ENCODE data around the gene RABGAP1L. TPM values are rescaled to one million over a fixed set of nuclear protein-coding genes. Genes with fewer than 3 reads are reported as not detected.
"Not testable (repeated sequence)": the region's sequence is repeated elsewhere in the genome, so short reads cannot be mapped to it uniquely, and the experiment has no call there.

The RABGAP1L gene
- total RNA-seq, 1 experiment from 2014 or later, result 14.2 TPM

GRCh38 chr1:174568551-174568950 is 409.2 kb downstream of the RABGAP1L start:
- no peak for DNase-seq (ENCODE audit: low read depth)

- no peak for DNase-seq (ENCODE audit: low read depth)
These were observed 409.9 kb downstream of the RABGAP1L start for GRCh38 chr1:174569240-174569639.

- DNase-seq (ENCODE audit: low read depth), result no peak
These were observed 413.5 kb downstream of the RABGAP1L start for GRCh38 chr1:174572771-174573170.

- DNase-seq (ENCODE audit: low read depth), result not testable (repeated sequence)
These were observed 416.8 kb downstream of the RABGAP1L start for GRCh38 chr1:174576120-174576519.

GRCh38 chr1:174577681-174578080 is 418.4 kb downstream of the RABGAP1L start:
- no peak for DNase-seq (ENCODE audit: low read depth)

GRCh38 chr1:174580801-174581200 is 421.5 kb downstream of the RABGAP1L start:
- DNase-seq (ENCODE audit: low read depth), result no peak

- no peak for DNase-seq (ENCODE audit: low read depth)
These were observed 424.0 kb downstream of the RABGAP1L start for GRCh38 chr1:174583316-174583715.

DNA sequence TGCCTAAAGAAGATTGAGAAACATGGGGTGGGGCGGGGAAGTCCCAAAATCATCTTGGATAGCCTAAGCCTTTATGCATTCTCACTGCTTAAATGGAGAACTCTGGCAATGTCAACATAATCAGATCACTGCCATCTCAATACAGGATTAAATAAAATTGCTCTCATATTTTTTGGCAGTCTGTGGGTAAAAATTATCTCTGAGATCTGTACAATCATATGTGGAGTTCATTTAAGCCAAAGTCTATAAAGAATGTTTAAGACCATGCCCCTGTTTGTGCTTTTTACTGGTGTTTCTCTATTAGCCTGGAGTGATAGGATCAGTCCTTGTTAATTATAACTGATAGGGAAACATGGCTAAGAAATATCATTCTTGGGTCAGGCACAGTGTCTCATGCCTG is 424.8 kb downstream of the RABGAP1L start:
- DNase-seq (ENCODE audit: low read depth), result no peak

GRCh38 chr1:174588618-174589017 is 429.3 kb downstream of the RABGAP1L start:
- DNase-seq (ENCODE audit: low read depth), result not testable (repeated sequence)

DNA sequence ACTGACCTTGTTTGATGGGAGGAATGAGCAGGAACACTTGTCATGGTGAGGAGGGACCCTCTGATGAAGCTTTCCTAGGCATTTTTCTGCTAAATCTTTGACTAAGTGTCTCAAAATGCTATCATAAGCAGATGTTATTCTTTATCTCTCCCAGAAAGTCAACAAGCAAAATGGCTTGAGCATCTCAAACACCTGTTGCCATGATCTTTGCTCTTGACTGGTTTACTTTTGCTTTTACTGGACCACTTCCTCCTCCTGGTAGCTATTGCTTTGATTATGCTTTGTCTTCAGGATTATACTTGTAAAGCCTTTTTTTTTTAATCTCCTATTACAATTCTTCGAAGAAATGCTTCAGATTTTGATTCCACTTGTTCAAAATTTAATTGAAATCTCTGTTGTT is 445.9 kb downstream of the RABGAP1L start:
- DNase-seq (ENCODE audit: low read depth), result no peak

- DNase-seq (ENCODE audit: low read depth), result no peak
These were observed 447.2 kb downstream of the RABGAP1L start for GRCh38 chr1:174606471-174606870.

DNA sequence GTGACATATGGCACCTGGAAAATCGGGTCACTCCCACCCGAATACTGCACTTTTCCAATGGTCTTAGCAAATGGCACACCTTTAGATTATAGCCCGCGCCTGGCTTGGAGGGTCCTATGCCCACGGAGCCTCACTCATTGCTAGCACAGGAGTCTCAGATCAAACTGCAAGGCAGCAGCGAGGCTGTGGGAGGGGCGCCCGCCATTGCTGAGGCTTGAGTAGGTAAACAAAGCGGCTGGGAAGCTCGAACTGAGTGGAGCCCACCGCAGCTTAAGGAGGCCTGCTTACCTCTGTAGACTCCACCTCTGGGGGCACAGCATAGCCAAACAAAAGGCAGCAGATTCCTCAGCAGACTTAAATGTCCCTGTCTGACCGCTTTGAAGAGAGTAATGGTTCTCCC is 458.6 kb downstream of the RABGAP1L start:
- not testable (repeated sequence) for DNase-seq (ENCODE audit: low read depth)

DNA sequence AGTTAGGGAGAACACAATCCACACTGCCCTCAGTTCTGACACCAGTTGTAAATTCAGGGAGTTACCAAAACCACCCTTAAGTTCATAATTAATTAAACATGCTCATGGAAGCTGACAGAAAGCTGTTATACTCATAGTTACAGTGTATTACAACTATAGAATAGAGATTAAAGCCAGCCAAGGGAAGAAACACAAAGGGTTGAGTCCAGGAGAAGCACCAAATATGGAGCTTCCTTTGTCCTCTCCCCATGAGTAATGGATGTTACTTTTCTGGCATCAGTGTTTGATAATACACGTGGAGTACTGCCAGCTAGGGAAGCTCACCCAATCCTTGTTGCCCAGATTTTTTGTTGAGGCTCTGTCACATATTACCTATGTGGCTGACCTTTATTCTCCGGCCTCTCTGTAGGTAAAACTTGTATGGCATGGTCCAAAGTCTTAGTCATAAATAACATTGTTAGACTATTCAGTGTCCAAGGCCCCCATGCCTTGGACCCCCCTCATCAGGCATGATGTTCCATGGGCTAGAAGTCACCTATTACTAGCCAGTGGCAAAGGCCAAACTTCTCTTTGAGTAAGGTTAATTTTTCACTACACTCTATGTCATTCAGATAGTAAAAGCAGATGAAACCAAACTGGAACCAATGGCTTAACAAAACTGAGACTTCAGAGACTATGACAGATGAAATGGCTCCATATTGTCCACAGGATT is 464.2 kb downstream of the RABGAP1L start:
- no peak for DNase-seq (ENCODE audit: low read depth)

- DNase-seq (ENCODE audit: low read depth), result peak; percentile 30
These were observed 467.0 kb downstream of the RABGAP1L start for GRCh38 chr1:174626031-174627025.

GRCh38 chr1:174637487-174637886 is 478.2 kb downstream of the RABGAP1L start:
- DNase-seq (ENCODE audit: low read depth), result no peak

DNA sequence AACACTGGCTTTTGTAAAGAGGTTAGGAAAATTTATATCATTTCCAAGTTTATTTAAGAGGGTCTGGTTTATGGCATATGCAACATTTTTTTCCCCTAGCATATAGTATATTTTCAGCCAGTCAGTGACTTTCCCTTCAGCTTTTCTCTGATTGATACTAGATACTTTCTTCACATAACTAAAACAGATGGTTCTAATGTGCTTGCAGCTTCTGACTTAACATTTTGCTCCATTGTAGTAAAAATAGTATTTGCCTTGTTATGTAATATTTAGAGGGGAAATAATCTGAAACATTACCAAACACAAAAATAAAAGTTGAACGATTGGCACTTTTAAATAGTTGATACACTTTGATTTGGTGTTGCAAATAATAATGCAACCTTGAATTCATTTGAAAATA is 480.1 kb downstream of the RABGAP1L start:
- DNase-seq (ENCODE audit: low read depth), result no peak

DNA sequence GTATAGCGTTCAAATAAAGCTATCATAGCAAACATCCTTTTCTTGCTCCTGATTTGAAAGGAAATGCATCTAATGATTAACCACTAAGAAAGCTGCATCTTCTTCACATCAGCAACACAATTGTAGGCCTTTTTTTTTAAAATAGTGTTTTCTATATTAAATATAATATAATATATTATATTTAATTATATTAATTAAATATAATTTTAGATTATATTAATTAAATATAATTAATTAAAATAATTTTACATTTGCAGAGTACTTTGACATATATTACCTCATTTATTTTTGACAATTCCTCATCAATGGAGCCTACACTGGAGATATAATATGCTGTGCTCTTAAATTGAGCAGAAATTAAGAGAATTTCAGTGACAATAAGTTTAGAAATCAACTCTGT is 481.5 kb downstream of the RABGAP1L start:
- DNase-seq (ENCODE audit: low read depth), result no peak

GRCh38 chr1:174642393-174642792 is 483.1 kb downstream of the RABGAP1L start:
- DNase-seq (ENCODE audit: low read depth), result no peak

- no peak for DNase-seq (ENCODE audit: low read depth)
These were observed 483.9 kb downstream of the RABGAP1L start for GRCh38 chr1:174643206-174643605.

DNA sequence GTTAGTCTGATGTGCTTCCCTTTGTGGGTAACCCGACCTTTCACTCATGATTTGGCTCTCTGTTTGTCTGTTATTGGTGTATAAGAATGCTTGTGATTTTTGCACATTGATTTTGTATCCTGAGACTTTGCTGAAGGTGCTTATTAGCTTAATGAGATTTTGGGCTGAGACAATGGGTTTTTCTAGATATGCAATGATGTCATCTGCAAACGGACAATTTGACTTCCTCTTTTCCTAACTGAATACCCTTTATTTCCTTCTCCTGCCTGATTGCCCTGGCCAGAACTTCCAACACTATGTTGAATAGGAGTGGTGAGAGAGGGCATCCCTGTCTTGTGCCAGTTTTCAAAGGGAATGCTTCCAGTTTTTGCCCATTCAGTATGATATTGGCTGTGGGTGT is 490.3 kb downstream of the RABGAP1L start:
- DNase-seq (ENCODE audit: low read depth), result not testable (repeated sequence)

GRCh38 chr1:174652569-174653280 is 493.4 kb downstream of the RABGAP1L start:
- no peak for DNase-seq (ENCODE audit: low read depth)

- DNase-seq (ENCODE audit: low read depth), result no peak
These were observed 495.2 kb downstream of the RABGAP1L start for GRCh38 chr1:174654560-174654959.
